IMR-90 (cell line): ENCODE measurements around the gene CYSRT1. TPM values are rescaled to one million over a fixed set of nuclear protein-coding genes. Genes with fewer than 3 reads are reported as not detected.

Source experiments
- ATAC-seq: fragments of 200-7000 bp; cut with Tn5 transposase; 2 replicates; pipeline ENCODE4 v1.9.1; 2020; ENCODE audit warnings: low read depth, mild to moderate bottlenecking, moderate library complexity
- BruUV-seq: library from RNA; stranded (reverse); fragments of 400-500 nt; replicated peaks from 2 replicates; lab custom pipeline; 2021; lab: Mats Ljungman, UMichigan
- CTCF ChIA-PET: fragments of 300-600 bp; formaldehyde crosslinking; extraction: SDS; loops from one replicate; lab custom pipeline; 2021; ENCODE audit warnings: antibody characterized with exemption; lab: Yijun Ruan, JAX
- POLR2A ChIA-PET: fragments of 300-600 bp; sonication (Branson Sonifier 250); formaldehyde crosslinking; loops from one replicate; lab custom pipeline; 2022; ENCODE audit warnings: antibody characterized with exemption; ENCODE audit not compliant: unreplicated experiment; lab: Charles Lee
- DNase-seq: peaks from one replicate; pipeline ENCODE4 v3.0.0; 2013
- H2AFZ ChIP-seq: replicated peaks from 2 replicates; pipeline ENCODE3; 2013; ENCODE audit warnings: low read length, mild to moderate bottlenecking; ENCODE audit not compliant: poor library complexity
- H2AK5ac ChIP-seq: 2 replicates; pipeline ENCODE4 v1.6.1; 2013; ENCODE audit warnings: low read depth, low read length, inconsistent platforms
- H2AK9ac ChIP-seq: replicated peaks from 2 replicates; pipeline ENCODE3; 2013; ENCODE audit warnings: mild to moderate bottlenecking, low read depth, low read length, moderate library complexity; ENCODE audit not compliant: poor library complexity
- H2BK120ac ChIP-seq: 2 replicates; pipeline ENCODE4 v1.6.1; 2013; ENCODE audit warnings: low read depth, low read length, inconsistent platforms
- H2BK15ac ChIP-seq: 3 replicates; pipeline ENCODE4 v1.6.1; 2013; ENCODE audit warnings: low read depth, low read length, inconsistent platforms
- H2BK20ac ChIP-seq: 2 replicates; pipeline ENCODE4 v1.6.1; 2013; ENCODE audit warnings: low read depth, mild to moderate bottlenecking, inconsistent platforms, low read length, moderate library complexity
- H2BK5ac ChIP-seq: 2 replicates; pipeline ENCODE4 v1.6.1; 2013; ENCODE audit warnings: mild to moderate bottlenecking, low read depth, low read length, inconsistent platforms; ENCODE audit not compliant: poor library complexity, severe bottlenecking
- H3K14ac ChIP-seq: replicated peaks from 2 replicates; pipeline ENCODE4 v1.6.1; 2013; ENCODE audit warnings: low read depth, low read length, inconsistent platforms
- H3K18ac ChIP-seq: 2 replicates; pipeline ENCODE4 v1.6.1; 2013; ENCODE audit warnings: low read depth, low read length, control low read depth
- H3K23ac ChIP-seq: 2 replicates; pipeline ENCODE4 v1.6.1; 2013; ENCODE audit warnings: low read depth, low read length, inconsistent platforms
- H3K27ac ChIP-seq: 2 replicates; pipeline ENCODE4 v1.5.1; 2013; ENCODE audit warnings: mild to moderate bottlenecking, control low read depth, low read length; ENCODE audit not compliant: insufficient read depth
- H3K27me3 ChIP-seq: 2 replicates; pipeline ENCODE4 v1.6.1; 2013; ENCODE audit warnings: low read length; ENCODE audit not compliant: control insufficient read depth, insufficient read depth
- H3K36me3 ChIP-seq: 2 replicates; pipeline ENCODE4 v1.6.1; 2013; ENCODE audit warnings: low read length, mixed read lengths; ENCODE audit not compliant: control insufficient read depth, insufficient read depth
- H3K4ac ChIP-seq: 2 replicates; pipeline ENCODE4 v1.6.1; 2013; ENCODE audit warnings: low read depth, low read length, inconsistent platforms
- H3K4me1 ChIP-seq: 2 replicates; pipeline ENCODE4 v1.6.1; 2013; ENCODE audit warnings: low read length, mixed read lengths; ENCODE audit not compliant: control insufficient read depth, insufficient read depth
- H3K4me2 ChIP-seq: 2 replicates; pipeline ENCODE4 v1.6.1; 2013; ENCODE audit warnings: low read depth, mild to moderate bottlenecking, control low read depth, low read length, moderate library complexity
- H3K4me3 ChIP-seq: 2 replicates; pipeline ENCODE4 v1.5.1; 2013; ENCODE audit warnings: low read depth, mild to moderate bottlenecking, control low read depth, low read length, moderate library complexity; ENCODE audit not compliant: insufficient read depth
- H3K56ac ChIP-seq: 2 replicates; pipeline ENCODE4 v1.6.1; 2013; ENCODE audit warnings: low read length, inconsistent platforms; ENCODE audit not compliant: insufficient read depth; ENCODE audit errors: extremely low read depth
- H3K79me1 ChIP-seq, 2 experiments: 2 replicates each; pipeline ENCODE4 v1.6.1; 2013; ENCODE audit warnings: low read length in 2 of 2, inconsistent platforms in 1 of 2, low read depth in 1 of 2
- H3K9ac ChIP-seq: 2 replicates; pipeline ENCODE4 v1.6.1; 2013; ENCODE audit warnings: low read depth, low read length, control low read depth
- H3K9me1 ChIP-seq: 2 replicates; pipeline ENCODE4 v1.6.1; 2013; ENCODE audit warnings: low read length, inconsistent platforms; ENCODE audit not compliant: insufficient read depth
- H3K9me3 ChIP-seq: 2 replicates; pipeline ENCODE4 v1.6.1; 2013; ENCODE audit warnings: low read length; ENCODE audit not compliant: control insufficient read depth, insufficient read depth
- H4K20me1 ChIP-seq: 2 replicates; pipeline ENCODE4 v1.6.1; 2013; ENCODE audit warnings: low read length, inconsistent platforms; ENCODE audit not compliant: insufficient read depth
- H4K5ac ChIP-seq: 2 replicates; pipeline ENCODE4 v1.6.1; 2013; ENCODE audit warnings: mild to moderate bottlenecking, low read depth, low read length, control low read depth
- H4K8ac ChIP-seq, 2 experiments: 2 replicates each; pipeline ENCODE4 v1.6.1; 2013; ENCODE audit warnings: low read depth in 2 of 2, low read length in 2 of 2, control low read depth in 1 of 2, inconsistent platforms in 1 of 2
- H4K91ac ChIP-seq: 2 replicates; pipeline ENCODE4 v1.6.1; 2013; ENCODE audit warnings: low read depth, low read length, inconsistent platforms; ENCODE audit not compliant: insufficient read depth
- CEBPB ChIP-seq: IDR thresholded peaks from 2 replicates; pipeline ENCODE4 v1.6.1; 2012; ENCODE audit warnings: low read depth, low read length, improper control_type of control experiment
- CHD1 ChIP-seq: IDR thresholded peaks from 2 replicates; pipeline ENCODE4 v1.6.1; 2012; ENCODE audit warnings: low read depth, low read length, improper control_type of control experiment
- FOS ChIP-seq: fragments of 150-350 bp; IDR thresholded peaks from 2 replicates; pipeline ENCODE4 v1.6.1; 2016; ENCODE audit warnings: low read depth, low read length
- MXI1 ChIP-seq: IDR thresholded peaks from 2 replicates; pipeline ENCODE4 v1.6.1; 2012; ENCODE audit warnings: low read depth, mild to moderate bottlenecking, low read length, moderate library complexity, borderline replicate concordance
- NFE2L2 ChIP-seq: fragments of 150-350 bp; IDR thresholded peaks from 2 replicates; pipeline ENCODE4 v1.6.1; 2016; ENCODE audit warnings: low read depth, mild to moderate bottlenecking, low read length
- RAD21 ChIP-seq: IDR thresholded peaks from 2 replicates; pipeline ENCODE4 v1.6.1; 2012; ENCODE audit warnings: low read length, improper control_type of control experiment
- RCOR1 ChIP-seq: IDR thresholded peaks from 2 replicates; pipeline ENCODE4 v1.6.1; 2012; ENCODE audit warnings: mild to moderate bottlenecking, low read length, improper control_type of control experiment; ENCODE audit not compliant: insufficient replicate concordance
- RFX5 ChIP-seq: IDR thresholded peaks from 2 replicates; pipeline ENCODE4 v1.8.0; 2012; ENCODE audit warnings: low read depth, mild to moderate bottlenecking, low read length, moderate library complexity
- WGBS, 2 experiments: methylation state at CpG; one replicate each; pipeline versions ENCODE4 v1.1.5 to v1.1.7; 2013; ENCODE audit warnings: missing lambda C conversion rate in 2 of 2; ENCODE audit not compliant: insufficient read length in 1 of 2; ENCODE audit errors: extremely low coverage in 2 of 2; 5-methylcytosine and 5-hydroxymethylcytosine counted together
- dilution Hi-C: fragments of 300-500 bp; cut with HindIII; formaldehyde crosslinking; loops from one replicate; pipeline ENCODE4 v1.14.3; 2018; ENCODE audit warnings: low sequenced_read_pairs; ENCODE audit not compliant: unreplicated experiment
- in situ Hi-C: fragments of 300-500 bp; cut with MboI; formaldehyde crosslinking; loops from 3 replicates; pipeline ENCODE4 v1.14.3; 2019; ENCODE audit warnings: low sequenced_read_pairs, inconsistent platforms, mixed read lengths
- intact Hi-C: fragments of 100-400 bp; cut with micrococcal nuclease; formaldehyde crosslinking; loops from 2 replicates; pipeline ENCODE4 v1.10.0; 2022
- polyA plus RNA-seq, 3 experiments: library from polyadenylated mRNA; depleted of rRNA; stranded (reverse); fragments of >200 nt; gene quantifications; 2 replicates each; pipeline ENCODE4 v1.2.3, GENCODE V29; 2012; ENCODE audit warnings: low replicate concordance in 1 of 3
- total RNA-seq: library from RNA; depleted of rRNA; stranded (reverse); fragments of >200 nt; gene quantifications from 2 replicates; pipeline ENCODE4 v1.2.3, GENCODE V29; 2012
- TF ChIP-seq, protein P1 (sequence below): fragments of 150-350 bp; IDR thresholded peaks from 2 replicates; pipeline ENCODE4 v1.6.1; 2016; ENCODE audit warnings: low read depth, mild to moderate bottlenecking, low read length, moderate library complexity, borderline replicate concordance
- TF ChIP-seq, protein P2 (sequence below): conservative IDR thresholded peaks from 2 replicates; pipeline ENCODE4 v1.5.1; 2012; ENCODE audit warnings: mild to moderate bottlenecking, low read depth, low read length, improper control_type of control experiment

Gene CYSRT1
- total and polyA plus RNA-seq, 2 of the 4 experiments (the other 2 are of a cell fraction) = 0.18 to 0.84 TPM

DNA sequence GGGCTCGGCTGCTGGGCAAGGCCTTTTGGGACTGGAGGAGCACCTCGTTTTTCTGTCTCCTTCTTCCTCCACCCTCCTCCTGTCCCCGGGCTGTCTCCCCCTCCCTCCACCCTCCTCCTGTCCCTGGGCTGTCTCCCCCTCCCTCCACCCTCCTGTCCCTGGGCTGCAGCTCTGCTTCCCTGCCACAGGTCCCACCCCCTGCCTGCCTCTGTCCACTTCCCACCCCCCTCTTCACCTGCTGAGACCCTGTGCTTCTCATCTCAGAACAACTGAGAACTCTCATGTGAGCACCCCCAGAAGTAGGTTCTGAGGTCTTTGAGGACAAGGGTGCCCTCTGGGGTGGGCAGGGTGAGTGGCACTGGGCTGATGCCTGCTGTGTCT is 46.7 kb downstream of the CYSRT1 start:
- ChIA-PET CTCF (no interaction called here), POLR2A (no interaction called here)
- Histone ChIP-seq H2AK5ac (no peak overlapping the region), H3K9me1 (peaks cover 14% of the 10 kb centered on the region), H3K4me1 (peaks cover 15% of the 10 kb centered on the region), H3K27ac (no peak overlapping the region), H3K14ac (no peak overlapping the region), H4K8ac (no peak overlapping the region), H3K4me3 (no peak overlapping the region), H3K79me1 (peaks cover 13 to 72% of the 10 kb centered on the region in 2 experiments), H3K56ac (no peak overlapping the region), H2BK20ac (no peak overlapping the region), H3K9me3 (no peaks in the 10 kb centered on the region), H2BK5ac (no peak overlapping the region), H3K36me3 (peaks cover 46% of the 10 kb centered on the region), H3K18ac (no peak overlapping the region), H4K91ac (no peak overlapping the region), H3K4me2 (no peak overlapping the region), H4K5ac (no peak overlapping the region), H2AK9ac (peak overlapping the region; percentile 42), H3K23ac (no peak overlapping the region), H3K27me3 (no peaks in the 10 kb centered on the region), H4K20me1 (peaks cover 29% of the 10 kb centered on the region), H2BK15ac (no peak overlapping the region), H3K4ac (no peak overlapping the region), H2BK120ac (no peak overlapping the region), H2AFZ (no peak overlapping the region), H3K9ac (no peak overlapping the region)
- dilution Hi-C loops (no loop called here), intact Hi-C loops (no loop called here), in situ Hi-C loops (no loop called here)
- WGBS, 2 experiments = 30% methylated on average over 2 of the region's 3 CpGs; no CpG with 5 or more reads in 1 of the 2 experiments
- BruUV-seq = no TSS peak
- TF ChIP-seq RFX5 (no peak), CEBPB (no peak), CHD1 (no peak), RCOR1 (no peak), RAD21 (no peak), MXI1 (no peak), NFE2L2 (no peak), FOS (no peak)
- TF ChIP-seq, protein P1, sequence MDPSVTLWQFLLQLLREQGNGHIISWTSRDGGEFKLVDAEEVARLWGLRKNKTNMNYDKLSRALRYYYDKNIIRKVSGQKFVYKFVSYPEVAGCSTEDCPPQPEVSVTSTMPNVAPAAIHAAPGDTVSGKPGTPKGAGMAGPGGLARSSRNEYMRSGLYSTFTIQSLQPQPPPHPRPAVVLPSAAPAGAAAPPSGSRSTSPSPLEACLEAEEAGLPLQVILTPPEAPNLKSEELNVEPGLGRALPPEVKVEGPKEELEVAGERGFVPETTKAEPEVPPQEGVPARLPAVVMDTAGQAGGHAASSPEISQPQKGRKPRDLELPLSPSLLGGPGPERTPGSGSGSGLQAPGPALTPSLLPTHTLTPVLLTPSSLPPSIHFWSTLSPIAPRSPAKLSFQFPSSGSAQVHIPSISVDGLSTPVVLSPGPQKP = no peak
- TF ChIP-seq, protein P2, sequence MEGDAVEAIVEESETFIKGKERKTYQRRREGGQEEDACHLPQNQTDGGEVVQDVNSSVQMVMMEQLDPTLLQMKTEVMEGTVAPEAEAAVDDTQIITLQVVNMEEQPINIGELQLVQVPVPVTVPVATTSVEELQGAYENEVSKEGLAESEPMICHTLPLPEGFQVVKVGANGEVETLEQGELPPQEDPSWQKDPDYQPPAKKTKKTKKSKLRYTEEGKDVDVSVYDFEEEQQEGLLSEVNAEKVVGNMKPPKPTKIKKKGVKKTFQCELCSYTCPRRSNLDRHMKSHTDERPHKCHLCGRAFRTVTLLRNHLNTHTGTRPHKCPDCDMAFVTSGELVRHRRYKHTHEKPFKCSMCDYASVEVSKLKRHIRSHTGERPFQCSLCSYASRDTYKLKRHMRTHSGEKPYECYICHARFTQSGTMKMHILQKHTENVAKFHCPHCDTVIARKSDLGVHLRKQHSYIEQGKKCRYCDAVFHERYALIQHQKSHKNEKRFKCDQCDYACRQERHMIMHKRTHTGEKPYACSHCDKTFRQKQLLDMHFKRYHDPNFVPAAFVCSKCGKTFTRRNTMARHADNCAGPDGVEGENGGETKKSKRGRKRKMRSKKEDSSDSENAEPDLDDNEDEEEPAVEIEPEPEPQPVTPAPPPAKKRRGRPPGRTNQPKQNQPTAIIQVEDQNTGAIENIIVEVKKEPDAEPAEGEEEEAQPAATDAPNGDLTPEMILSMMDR = no peak
- ATAC-seq = no peak
- no peak for DNase-seq
